ENCODE data around the gene C1orf21.

The C1orf21 gene

DNA sequence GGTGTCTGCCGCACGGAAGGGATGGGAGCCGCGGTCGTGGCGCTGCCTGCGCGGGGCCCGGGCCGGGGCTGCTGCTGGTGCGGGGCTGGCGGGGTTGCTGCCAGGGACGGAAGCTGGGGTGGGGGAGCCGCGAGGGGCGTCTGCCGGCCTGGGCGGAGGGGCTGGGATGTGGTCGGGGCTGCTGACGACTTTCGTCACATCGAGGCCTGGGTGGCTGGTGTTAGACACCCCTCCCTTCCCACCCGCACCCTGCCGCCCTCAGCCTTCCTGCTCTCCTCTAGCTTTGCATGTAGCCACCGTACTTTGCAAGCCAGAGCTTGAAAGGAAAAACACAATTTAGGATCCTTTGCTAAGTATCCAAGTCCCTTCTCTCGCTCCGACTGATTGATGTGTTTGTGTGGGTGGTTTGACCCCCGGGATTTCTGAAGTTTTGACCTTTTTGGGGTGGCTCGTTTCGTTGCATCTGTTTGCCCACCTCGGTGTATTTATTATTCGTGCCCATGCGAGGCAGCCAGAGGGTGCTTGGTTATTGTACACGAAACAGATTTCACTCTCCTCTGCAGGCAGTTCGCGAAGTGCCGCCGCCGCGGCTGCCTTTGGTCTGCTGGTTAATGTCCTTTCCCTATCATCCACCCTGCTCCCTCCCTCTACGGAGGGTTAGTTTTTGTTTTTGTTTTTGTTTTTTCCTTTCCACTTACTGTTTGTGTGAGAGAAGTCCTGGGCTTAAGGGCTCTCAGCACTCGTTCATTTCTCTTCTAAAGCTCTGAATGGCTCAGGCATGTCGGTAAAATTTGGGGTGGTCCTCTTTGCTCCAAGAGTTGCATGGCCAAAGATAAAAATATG is 868 bp downstream of the C1orf21 start:
- DNase-seq (ENCODE audit: low spot score), result peak; percentile 45

DNA sequence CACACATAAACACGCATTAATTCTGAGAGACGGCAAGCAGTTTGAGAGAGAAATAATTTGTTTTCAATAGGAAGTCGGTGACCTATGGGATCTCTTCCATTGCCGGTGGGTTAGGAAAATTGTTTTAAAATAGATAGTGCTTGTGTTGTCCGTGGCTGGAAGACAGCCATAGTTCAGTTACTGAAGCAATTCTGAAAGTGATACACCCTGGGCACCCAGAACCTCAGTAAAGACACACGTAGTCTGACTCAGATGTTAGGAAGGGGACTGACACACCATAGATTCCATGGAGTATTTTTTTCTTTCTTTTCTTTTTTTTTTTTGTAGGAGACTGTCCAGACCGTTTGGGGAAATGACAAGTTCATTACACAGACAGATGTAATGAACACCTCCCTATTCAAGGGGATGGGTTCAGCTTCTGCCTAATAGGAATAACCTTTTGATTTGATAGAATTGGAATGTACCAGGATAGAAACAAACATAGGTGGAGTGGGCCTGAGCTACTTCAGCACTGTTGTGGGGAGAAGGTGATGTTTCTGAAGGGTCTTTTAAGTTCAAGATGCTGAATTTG is 1.6 kb downstream of the C1orf21 start:
- DNase-seq (ENCODE audit: low spot score), result peak; percentile 85

DNA sequence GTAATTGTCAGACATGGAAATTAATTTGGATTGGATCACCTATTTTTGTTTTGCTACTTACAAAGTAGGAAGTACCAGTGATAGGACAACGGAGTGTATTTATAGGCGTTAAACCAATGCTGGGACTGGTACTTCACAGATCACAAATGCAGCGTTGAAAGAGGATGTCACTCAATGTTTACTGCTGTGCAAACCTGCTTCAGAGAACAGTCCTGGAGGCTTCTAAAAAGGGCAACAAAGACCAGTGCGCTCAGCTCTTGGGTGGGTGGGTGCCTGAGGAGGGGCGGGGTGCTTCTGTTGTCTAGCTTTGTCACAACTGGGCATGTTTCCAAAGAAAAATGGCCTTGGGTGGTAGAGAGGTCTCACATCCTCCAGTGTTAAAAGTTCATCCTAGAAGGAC is 2.1 kb downstream of the C1orf21 start:
- DNase-seq (ENCODE audit: low spot score), result no peak

DNA sequence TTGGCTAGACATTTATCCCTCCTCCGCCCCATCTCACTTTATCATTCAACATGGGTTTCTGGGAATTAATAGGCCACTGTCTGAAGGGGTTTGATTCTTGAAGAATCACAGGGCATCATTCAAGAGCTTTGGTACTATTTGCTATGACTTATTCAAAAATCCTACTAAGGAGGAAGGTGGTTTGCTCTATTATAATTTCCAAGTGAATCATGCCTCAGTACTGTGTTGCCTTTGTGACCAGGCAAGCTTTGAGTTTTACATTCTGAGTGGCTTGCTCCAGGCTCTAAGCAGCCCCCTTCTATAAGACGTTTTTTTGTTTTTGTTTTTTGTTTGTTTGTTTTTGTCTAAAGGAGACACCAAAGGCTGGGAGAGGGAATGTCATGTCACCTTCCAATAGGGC is 2.6 kb downstream of the C1orf21 start:
- DNase-seq (ENCODE audit: low spot score), result no peak

DNA sequence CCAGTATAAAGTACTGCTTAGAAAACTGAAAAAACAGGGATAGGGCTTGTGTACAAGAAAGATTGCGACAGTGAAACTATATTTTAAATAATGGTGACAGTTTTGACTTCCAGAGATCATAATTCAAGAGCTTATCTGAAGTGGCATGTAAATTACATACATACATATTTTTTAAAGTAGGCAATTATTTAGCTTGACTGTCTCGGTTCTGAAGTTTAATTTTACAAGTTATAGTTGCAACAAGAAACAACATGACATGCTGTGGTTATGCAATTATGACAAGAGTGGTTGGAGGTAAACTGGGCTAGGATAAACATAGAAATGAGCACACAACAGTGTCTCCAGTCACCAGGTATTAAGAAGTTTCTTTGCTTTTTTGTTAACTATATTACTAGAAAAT is 4.1 kb downstream of the C1orf21 start:
- no peak for DNase-seq (ENCODE audit: low spot score)

DNA sequence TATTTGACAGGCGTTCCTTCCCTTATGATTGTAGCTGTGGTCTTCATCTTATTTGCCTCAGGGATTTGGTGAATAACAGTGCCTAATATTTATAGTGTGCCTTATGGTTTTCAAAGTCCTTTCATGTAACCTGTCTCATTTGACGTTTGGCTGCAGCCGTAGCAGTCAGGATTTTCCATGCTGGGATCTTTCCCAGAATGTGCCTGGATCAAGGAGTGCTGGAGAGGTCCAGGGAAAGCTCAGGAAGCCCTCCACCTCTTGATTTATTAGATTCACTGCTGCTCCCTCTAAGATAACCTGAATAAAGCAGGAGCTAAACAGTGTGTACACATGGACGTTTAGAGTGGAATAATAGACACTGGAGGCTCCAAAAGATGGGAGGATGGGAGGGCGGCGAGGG is 5.2 kb downstream of the C1orf21 start:
- no peak for DNase-seq (ENCODE audit: low spot score)

DNA sequence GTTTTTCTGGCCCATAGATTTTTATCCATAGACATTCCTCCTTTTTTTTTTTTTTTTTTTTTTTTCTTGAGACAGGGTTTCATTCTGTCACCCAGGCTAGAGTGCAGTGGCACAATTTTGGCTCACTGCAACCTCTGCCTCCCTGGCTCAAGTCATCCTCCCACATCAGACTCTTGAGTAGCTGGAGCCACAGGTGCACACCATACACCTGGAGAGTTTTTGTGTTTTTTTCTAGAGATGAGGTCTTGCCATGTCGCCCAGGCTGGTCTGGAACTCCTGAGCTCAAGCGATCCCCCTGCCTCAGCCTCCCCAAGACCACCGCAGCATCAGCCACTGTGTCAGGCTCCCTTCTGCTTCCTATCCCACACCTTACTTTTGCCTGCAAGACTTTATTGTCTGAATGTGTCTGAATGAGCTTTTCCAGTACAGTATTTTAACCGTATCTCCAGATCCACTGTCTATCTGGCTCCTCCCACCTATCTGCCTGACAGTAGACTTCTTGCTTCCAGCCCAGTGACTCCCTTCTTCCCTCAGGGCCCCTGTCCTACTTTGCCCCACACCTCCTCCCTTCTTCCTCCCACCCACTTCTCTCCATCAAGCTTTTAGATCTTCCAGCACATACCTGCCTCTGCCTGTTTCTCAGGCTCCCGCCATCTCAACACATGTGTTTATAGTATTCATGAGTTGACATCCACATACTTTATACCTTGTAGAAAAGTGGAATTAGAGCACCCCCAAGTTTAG is 6.1 kb downstream of the C1orf21 start:
- no peak for DNase-seq (ENCODE audit: low spot score)

DNA sequence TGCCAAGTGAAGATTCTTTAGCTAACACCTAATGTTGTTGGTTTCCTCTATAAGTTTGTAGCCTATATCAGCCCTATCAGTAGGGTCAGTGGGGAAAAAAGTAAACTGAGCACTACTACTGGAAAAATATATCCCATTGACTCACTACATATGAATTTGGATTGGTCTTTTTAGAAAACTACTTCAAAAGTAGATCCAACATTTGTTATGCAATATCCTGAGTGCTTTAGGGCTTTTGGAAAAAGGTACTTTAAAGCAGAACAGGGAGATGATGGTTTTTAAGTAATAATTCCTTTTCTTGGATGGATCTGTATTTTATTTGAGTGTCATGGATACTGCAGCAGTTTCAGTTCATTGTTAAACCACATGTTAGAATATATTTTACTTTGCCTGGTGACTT is 7.1 kb downstream of the C1orf21 start:
- DNase-seq (ENCODE audit: low spot score), result no peak

DNA sequence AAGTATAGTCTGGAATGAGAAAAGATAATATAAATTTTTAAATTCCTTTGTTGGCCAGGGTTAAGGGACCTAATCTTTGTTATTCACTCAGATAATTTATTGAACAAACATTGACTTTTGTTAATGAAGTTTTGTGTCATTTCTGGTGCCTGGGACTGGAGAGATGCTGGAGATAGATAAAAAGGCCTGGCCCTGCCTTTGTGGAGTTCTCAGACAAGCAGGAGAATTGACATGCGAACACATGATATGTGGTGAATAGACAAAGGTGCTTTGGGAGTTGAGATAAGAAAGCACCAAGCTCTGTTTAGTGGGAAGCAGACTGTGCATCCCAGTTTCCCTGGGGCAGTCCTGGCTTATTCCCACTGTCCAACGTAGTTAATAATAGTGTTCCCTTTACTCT is 8.5 kb downstream of the C1orf21 start:
- no peak for DNase-seq (ENCODE audit: low spot score)

DNA sequence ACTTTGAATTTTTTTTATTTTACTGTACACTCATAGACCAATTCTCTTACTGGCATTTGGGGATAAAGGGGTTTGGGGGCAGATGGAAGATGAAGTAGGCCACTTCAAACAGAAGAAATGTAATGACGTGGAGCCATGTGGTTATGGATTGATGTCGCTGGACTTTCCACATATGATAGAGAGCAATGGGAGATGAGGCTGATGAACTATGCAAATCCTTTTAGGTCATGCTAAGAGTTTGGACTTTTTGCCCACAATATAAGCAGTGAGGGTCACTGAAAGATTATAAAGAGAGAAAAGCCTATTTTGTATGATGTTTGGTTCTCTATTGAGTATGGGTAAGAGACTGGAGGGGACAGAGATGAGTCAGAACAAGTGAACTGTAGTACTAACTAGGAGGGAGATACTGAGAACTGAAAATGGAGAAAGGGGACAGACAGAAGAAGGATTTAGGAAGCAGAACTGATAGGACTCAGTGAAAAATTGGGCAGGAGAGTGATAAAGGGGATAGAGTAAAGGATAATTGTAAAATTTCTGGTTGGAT is 9.2 kb downstream of the C1orf21 start:
- no peak for DNase-seq (ENCODE audit: low spot score)

DNA sequence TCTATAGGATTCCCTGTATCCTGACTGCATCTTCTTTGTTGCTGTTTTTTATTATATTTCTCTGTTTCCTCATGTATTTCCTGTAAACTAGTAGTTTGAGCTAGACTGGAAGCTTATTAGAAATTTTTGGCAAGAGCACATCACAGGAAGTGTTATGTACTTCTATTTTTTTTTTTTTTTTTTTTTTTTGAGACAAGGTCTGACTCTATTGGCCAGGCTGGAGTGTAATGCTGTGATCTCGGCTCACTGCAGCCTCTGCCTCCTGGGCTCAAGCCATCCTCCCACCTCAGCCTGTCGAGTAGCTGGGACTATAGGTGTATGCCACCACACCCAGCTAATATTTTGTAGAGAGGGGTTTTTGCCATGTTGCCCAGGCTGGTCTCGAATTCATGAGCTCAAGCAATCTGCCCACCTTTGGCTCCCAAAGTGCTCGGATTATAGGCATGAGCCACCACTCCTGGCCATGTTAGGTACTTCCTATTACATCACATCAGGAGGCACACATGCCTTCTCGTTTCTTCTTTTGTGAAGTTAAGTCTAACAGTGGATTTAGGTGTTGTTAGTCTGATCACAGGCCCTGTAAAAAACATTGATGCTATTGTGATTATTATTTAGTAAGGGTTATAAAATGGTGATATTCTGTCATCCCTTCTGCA is 12.5 kb downstream of the C1orf21 start:
- DNase-seq (ENCODE audit: low spot score), result no peak

DNA sequence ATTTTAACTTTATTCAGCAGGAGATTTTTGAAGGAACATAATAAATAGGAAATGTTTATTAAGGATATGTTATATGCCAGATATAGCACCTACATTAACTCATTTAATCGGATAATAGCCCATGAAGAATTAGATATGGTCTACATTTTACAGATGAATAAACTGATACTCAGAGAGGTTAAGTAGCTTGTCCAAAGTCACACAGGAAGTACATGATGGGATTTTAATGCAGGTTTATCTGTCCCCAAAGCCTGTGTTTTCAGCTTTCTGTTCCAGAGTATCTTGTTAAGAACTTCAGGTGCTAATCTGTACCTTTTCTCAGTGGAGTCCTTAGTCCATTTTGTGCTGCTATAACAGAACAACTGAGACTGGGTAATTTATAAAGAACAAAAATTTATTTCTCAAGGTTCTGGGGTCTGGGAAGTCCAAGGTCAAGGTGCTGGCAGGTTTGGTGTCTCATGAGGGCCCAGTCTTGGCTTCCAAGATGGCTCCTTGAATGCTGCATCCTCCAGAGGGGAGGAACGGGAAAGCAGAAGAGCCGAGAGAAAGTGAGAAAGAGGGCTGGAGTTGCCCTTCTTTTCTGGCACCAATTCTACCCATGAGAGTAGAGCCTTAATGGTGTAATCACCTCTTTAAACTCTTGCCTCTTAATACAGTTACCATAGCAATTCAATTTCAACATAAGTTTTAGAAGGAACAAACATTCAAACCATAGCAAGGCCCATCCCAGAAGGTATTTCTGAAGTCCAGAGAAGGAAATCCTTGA is 17.3 kb downstream of the C1orf21 start:
- DNase-seq (ENCODE audit: low spot score), result no peak

DNA sequence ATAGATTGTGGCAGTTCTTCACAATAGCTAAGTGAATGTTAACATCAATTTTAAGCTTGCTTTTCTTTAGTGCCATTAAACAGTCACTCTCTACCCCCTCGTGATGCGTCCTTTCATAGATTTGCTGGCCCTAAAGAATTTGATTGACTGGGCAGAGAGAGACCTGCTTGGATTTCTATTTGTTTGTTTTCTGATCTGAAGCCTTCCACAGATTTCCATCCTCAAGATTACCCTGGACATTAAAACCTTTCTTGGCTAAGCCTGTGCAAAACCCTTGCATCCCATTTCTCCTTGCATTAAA is 17.8 kb downstream of the C1orf21 start:
- no peak for DNase-seq (ENCODE audit: low spot score)

DNA sequence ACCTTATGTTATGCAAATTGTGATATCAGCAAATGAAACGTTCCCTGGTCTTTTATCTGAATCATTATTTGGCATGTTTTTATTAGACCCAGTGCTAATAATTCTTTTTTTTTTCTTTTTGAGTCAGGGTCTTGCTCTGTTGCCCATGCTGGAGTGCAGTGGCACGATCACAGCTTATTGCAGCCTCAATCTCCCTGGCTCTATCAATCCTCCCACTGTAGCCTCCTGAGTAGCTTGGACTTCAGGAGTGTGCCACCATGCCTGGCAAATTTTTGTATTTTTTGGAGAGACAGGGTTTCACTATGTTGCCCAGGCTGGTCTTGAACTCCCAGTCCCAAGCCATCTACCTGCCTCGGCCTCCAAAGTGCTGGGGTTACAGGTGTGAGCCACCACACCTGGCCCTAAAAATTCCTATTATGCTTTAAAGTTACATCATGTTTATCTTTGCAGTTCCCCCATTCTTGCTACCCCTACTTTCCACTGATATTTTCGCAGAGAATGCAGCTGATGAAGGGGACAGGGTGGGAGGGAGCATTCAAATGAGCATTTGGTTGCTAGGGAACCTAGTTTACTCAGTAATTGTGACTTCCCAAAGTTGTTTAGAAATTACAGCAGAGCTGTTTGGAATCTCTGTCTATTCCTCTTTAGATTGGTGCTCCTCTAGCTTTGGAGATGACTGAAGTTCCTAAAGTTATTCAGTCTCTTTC is 18.4 kb downstream of the C1orf21 start:
- DNase-seq (ENCODE audit: low spot score), result no peak

DNA sequence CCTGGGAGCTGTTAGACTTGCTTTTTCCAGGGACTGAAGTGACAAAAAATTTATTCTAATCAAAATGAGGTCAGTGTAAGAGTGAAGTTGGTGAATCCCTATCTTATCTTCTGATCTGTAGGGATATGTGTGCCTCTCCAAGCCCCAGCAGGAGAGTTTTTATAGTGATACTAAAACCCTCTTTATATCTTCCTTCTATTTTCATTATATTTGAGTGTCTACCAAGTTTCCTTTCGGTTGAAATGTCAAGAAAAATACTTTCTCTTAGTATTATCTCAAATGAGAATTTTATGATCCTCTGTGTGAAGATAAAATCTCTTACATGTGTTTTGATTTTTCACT is 18.9 kb downstream of the C1orf21 start:
- DNase-seq (ENCODE audit: low spot score), result no peak

DNA sequence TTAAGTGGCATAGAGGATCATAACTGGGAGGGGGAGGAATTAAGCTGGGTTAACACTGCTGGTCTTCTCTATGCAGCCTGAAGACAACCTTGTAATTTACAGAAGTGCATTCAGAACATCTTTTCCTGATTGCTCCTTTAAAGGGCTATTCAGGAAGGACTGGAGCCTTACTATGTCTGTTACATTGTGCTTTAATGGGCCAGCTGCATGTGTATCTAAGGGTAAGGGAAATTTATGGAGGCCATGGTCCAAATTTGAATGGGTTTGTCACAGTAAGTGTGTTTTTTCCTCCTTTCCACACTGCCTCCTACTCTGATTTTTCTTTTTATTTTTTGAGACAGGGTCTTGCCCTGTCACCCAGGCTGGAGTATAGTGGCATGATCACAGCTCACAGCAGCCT is 19.6 kb downstream of the C1orf21 start:
- no peak for DNase-seq (ENCODE audit: low spot score)

DNA sequence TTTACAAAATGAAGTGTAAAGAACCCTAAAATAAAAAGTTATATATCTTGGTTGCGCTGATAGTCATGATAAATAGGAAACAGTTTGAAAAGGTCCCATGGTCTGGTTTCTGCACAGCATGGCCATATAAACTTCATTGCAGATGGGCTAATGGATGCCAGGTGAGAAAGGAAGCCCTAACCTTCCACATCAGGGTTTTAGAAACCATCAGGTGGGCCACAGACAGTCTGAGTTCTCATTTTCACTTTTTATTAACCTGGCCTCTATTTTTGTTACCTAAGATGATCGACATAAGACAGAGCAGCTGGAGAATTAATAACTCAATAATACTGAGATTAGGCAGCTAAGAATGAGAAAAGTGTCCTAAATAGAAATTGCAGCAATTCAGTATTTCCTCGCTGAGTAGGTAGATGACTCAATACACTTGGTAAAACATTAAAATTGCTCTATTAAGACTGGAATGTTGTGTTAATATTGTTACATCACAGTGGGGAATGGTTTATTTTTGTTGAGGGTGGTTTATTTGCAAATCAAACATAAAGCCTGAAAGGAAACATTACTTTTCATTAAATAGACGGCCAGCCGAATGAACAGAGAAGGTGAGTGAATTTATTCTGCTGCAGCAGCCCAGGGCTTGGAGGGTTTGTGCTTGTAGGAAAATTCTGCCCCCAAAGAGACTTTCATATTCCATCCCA is 21.1 kb downstream of the C1orf21 start:
- DNase-seq (ENCODE audit: low spot score), result no peak

DNA sequence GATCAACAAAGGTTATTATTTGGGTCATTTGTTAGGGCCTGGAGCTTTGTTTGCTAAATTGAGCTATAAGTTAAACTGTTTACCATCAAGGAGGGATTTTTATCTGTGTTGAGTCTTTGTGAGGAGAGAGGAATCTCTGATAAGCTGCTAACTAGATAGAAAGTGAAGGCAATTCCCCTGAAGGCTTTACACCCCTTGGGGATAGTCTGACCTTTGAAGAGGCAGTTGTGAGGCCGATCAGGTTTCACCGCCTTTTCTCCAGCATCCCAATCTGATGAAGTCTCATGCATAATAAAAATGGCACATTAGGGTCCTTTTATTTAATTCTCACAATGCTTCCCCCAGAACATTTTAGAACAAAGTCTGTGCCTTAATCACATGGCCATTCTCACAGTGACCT is 21.8 kb downstream of the C1orf21 start:
- no peak for DNase-seq (ENCODE audit: low spot score)

DNA sequence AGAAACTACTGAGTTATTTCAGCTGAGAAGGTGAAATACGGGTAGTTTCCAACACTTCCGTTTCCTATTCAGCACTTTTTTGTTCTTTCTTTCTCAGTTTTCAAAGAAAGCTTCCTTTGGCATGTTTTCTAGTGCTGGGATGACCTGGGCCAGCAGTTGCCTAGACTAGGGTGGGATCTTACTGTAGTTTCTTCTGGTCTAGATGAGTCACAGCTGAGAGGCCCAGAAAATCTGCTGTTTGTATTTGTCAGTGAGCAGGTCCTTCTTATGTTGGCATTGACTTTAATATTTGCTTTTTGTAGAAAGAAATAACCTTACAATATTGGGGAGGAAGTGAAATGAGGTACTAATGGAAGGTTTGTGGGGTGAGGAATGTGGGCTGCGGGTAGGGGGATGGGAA is 22.2 kb downstream of the C1orf21 start:
- DNase-seq (ENCODE audit: low spot score), result no peak

DNA sequence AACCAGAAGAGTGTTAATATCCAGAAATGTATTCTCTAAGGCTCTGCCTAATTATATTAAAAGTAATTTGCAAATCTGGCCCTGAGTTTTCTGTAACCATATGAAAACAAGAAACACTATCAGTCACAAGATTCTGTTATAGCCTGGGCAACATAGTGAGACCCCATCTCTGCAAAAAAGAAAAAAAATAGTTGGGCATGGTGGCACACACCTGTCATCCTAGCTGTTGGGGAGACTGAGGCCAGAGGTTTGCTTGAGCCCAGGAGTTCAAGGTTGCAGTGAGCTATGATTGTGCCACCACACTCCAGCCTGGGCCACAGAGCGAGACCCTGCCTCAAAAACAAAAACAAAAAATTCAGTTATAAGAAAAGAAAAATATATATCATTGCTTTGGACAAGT is 25.6 kb downstream of the C1orf21 start:
- DNase-seq (ENCODE audit: low spot score), result no peak

DNA sequence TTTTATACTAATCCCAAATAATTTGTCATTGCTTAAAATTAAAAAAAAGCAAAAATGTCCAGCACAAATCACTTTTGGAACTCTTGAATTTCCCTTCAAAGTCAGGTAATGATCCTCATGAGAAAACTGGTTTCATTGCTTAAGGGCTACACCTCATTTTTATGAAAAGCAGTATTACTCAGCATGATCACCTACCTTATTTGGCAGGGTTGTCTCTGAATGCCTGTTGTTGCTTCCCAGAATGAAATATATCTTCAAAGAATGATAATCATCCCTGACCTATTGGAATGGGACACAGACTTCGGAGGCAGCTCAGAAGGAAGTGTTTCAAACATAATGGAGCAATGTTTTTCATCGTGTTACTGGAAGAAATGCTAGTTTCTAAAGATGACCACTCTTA is 29.7 kb downstream of the C1orf21 start:
- no peak for DNase-seq (ENCODE audit: low spot score)

Data from AG08396 (cell line).